OCI-LY7 (cell line): ENCODE data around the gene CIT. TPM values are rescaled to one million over a fixed set of nuclear protein-coding genes. Genes with fewer than 3 reads are reported as not detected.

Experiments
- BruUV-seq: library from RNA; stranded (reverse); fragments of 400-500 nt; replicated peaks from 2 replicates; lab custom pipeline; 2021; lab: Mats Ljungman, UMichigan
- CTCF ChIA-PET: fragments of 300-600 bp; sonication (Branson Sonifier 250); formaldehyde crosslinking; loops from one replicate; lab custom pipeline; 2022; ENCODE audit warnings: antibody characterized with exemption; ENCODE audit not compliant: unreplicated experiment; lab: Charles Lee
- POLR2A ChIA-PET: fragments of 300-600 bp; sonication (Branson Sonifier 250); formaldehyde crosslinking; loops from one replicate; lab custom pipeline; 2022; ENCODE audit warnings: antibody characterized with exemption; lab: Charles Lee
- DNase-seq: peaks from one replicate; pipeline ENCODE4 v3.0.0-alpha.2; 2015; ENCODE audit warnings: low spot score
- H2AFZ ChIP-seq: fragments of 200-600 bp; sonication (generic), shearing (Covaris generic); 2 replicates; pipeline ENCODE4 v1.6.1; 2014; ENCODE audit warnings: mild to moderate bottlenecking, antibody characterized with exemption, low read length, moderate library complexity
- H3K27ac ChIP-seq: fragments of 200-600 bp; sonication (generic); 2 replicates; pipeline ENCODE4 v1.5.1; 2014; ENCODE audit warnings: mixed run types, low read depth, mild to moderate bottlenecking, moderate library complexity, low read length, inconsistent platforms; ENCODE audit not compliant: poor library complexity, severe bottlenecking
- H3K36me3 ChIP-seq: fragments of 200-600 bp; sonication (generic); 2 replicates; pipeline ENCODE4 v1.6.1; 2014; ENCODE audit warnings: mild to moderate bottlenecking, antibody characterized with exemption, low read length, moderate library complexity, mixed read lengths; ENCODE audit not compliant: insufficient read depth
- H3K4me1 ChIP-seq: fragments of 200-600 bp; sonication (generic); 2 replicates; pipeline ENCODE4 v1.5.1; 2014; ENCODE audit warnings: mild to moderate bottlenecking, low read length; ENCODE audit not compliant: insufficient read depth, poor library complexity, severe bottlenecking
- H3K4me2 ChIP-seq: fragments of 200-600 bp; sonication (generic); 2 replicates; pipeline ENCODE4 v1.6.1; 2014; ENCODE audit warnings: mild to moderate bottlenecking, low read length
- H3K4me3 ChIP-seq: fragments of 200-600 bp; sonication (generic); 2 replicates; pipeline ENCODE4 v1.5.1; 2014; ENCODE audit warnings: mild to moderate bottlenecking, low read depth, low read length; ENCODE audit not compliant: poor library complexity, severe bottlenecking
- H3K79me2 ChIP-seq: fragments of 200-600 bp; sonication (generic); 2 replicates; pipeline ENCODE4 v1.6.1; 2016; ENCODE audit warnings: low read depth, mild to moderate bottlenecking, low read length, moderate library complexity, mixed read lengths; ENCODE audit not compliant: insufficient read depth
- H3K9me2 ChIP-seq: fragments of 200-600 bp; sonication (generic); 2 replicates; pipeline ENCODE4 v1.6.1; 2016; ENCODE audit warnings: mild to moderate bottlenecking, low read length, mixed read lengths; ENCODE audit not compliant: insufficient read depth
- H3K9me3 ChIP-seq: fragments of 200-600 bp; sonication (generic); 2 replicates; pipeline ENCODE4 v1.6.1; 2014; ENCODE audit warnings: mild to moderate bottlenecking, mixed run types, low read length, mixed read lengths
- H4K20me1 ChIP-seq: fragments of 200-600 bp; sonication (generic); 2 replicates; pipeline ENCODE4 v1.6.1; 2014; ENCODE audit warnings: mild to moderate bottlenecking, antibody characterized with exemption, low read length, moderate library complexity, mixed read lengths; ENCODE audit not compliant: insufficient read depth
- EZH2phosphoT487 ChIP-seq: fragments of 200-600 bp; sonication (generic); IDR thresholded peaks from 2 replicates; pipeline ENCODE4 v1.6.1; 2018; ENCODE audit warnings: low read depth, borderline replicate concordance, mild to moderate bottlenecking, mixed run types, antibody characterized with exemption, low read length, moderate library complexity, mixed read lengths
- intact Hi-C: fragments of 100-400 bp; cut with micrococcal nuclease; formaldehyde crosslinking; loops from one replicate; pipeline ENCODE4 v1.10.0; 2022; ENCODE audit not compliant: unreplicated experiment
- total RNA-seq, 2 experiments: library from RNA; depleted of rRNA in 1 of 2; stranded (reverse); fragments of >200 nt in 1 of 2; shearing (Covaris generic) in 1 of 2; gene quantifications; 2 replicates each; pipeline ENCODE4 v1.2.3, GENCODE V29; 2014 to 2022
- TF ChIP-seq, protein P1 (sequence below): fragments of 200-600 bp; sonication (generic); conservative IDR thresholded peaks from 2 replicates; pipeline ENCODE4 v1.5.1; 2014; ENCODE audit warnings: mild to moderate bottlenecking, antibody characterized with exemption, low read length, moderate library complexity, mixed read lengths

CIT gene
- total RNA-seq, 2 experiments from 2014 or later: 33.4 to 90.1 TPM

DNA sequence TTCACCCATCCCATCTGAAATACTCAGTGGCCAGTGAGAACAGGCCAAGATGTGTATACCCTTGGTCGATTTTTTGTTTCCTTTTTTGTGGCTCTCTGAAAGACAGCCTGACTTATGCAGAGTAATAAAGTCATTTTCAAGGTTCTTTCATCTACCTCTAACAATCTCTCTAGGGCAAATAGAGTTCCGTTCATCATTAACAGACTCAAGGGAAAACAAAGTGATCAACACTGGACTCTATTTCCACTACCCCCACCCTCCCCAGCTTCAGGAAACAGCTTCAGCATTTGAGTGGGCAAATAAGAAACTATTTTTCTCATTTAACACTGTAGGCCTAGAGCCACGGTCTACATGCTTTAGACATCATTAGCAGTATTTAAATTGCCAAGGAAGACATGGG is 193.3 kb downstream of the CIT start:
- Histone ChIP-seq H3K9me3 (no peaks in the 10 kb centered on the region), H3K9me2 (no peaks in the 10 kb centered on the region), H3K79me2 (no peaks in the 10 kb centered on the region), H3K4me2 (no peak overlapping the region), H3K4me1 (peaks cover 19% of the 10 kb centered on the region), H4K20me1 (no peaks in the 10 kb centered on the region), H3K27ac (no peak overlapping the region), H2AFZ (no peak overlapping the region), H3K4me3 (no peak overlapping the region), H3K36me3 (peaks cover 82% of the 10 kb centered on the region)
- TF ChIP-seq EZH2phosphoT487: no peak
- TF ChIP-seq, protein P1, sequence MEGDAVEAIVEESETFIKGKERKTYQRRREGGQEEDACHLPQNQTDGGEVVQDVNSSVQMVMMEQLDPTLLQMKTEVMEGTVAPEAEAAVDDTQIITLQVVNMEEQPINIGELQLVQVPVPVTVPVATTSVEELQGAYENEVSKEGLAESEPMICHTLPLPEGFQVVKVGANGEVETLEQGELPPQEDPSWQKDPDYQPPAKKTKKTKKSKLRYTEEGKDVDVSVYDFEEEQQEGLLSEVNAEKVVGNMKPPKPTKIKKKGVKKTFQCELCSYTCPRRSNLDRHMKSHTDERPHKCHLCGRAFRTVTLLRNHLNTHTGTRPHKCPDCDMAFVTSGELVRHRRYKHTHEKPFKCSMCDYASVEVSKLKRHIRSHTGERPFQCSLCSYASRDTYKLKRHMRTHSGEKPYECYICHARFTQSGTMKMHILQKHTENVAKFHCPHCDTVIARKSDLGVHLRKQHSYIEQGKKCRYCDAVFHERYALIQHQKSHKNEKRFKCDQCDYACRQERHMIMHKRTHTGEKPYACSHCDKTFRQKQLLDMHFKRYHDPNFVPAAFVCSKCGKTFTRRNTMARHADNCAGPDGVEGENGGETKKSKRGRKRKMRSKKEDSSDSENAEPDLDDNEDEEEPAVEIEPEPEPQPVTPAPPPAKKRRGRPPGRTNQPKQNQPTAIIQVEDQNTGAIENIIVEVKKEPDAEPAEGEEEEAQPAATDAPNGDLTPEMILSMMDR: no peak
- intact Hi-C loops: no loop called here
- no TSS peak for BruUV-seq
- ChIA-PET CTCF (no interaction called here), POLR2A (no interaction called here)
- DNase-seq: no peak

DNA sequence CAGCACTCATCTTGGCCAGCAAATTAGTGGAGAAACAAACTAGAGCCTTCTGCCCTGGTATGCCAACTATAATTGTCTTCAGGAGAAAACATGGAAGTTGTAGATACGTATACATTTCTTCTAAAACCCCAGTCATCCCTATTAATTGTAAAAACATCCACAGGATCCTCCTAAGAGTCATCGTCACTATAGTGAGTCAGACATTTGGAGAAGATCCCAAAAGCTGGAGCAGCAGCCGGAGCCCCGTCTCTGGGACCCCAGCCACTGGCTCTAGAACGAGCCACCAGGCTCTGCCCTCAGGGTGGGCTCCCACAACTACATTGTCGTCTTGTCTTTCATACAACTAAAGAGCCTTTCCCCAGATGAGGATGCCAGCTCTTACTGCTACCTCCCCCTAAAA is 193.7 kb downstream of the CIT start:
- POLR2A ChIA-PET: no interaction called here
- Histone ChIP-seq H3K36me3 (peaks cover 83% of the 10 kb centered on the region), H3K27ac (peak overlapping the region; percentile 62), H3K4me2 (no peak overlapping the region), H3K4me1 (peaks cover 19% of the 10 kb centered on the region), H3K9me2 (no peaks in the 10 kb centered on the region), H3K9me3 (no peaks in the 10 kb centered on the region), H3K79me2 (no peaks in the 10 kb centered on the region), H3K4me3 (no peak overlapping the region), H2AFZ (no peak overlapping the region), H4K20me1 (no peaks in the 10 kb centered on the region)
- no peak for DNase-seq
- CTCF ChIA-PET: no interaction called here
- no peak for TF ChIP-seq EZH2phosphoT487
- TF ChIP-seq, protein P1: no peak
- intact Hi-C loops: no loop called here
- BruUV-seq: no TSS peak

DNA sequence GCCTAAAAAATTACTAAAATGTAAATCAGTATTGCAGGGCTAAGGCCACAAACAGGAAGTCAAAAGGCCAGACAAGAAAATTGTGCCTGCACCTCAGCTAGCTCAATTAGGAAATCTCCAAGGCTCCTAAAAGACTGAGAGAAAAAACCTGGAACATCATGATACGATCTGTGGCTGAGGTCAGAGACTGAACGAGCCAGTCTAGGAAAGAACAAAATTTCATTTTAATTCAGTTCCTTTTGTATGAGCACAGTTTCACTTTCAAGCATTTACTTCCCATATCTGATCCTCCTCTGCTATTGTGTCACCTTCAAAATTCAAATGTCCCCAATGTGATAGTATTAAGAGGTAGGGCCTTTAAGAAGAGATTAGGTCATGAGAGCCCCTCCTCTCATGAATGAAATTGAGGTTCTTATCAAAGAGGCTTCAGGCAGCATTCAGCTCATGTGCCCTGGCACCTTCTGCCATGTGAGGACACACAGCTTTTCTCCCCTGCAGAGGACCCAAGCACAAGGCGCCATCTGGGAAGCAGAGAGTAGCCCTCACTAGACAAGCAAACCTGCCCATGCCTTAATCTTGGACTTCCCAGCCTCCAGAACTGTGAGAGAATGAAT is 194.4 kb downstream of the CIT start:
- peak overlapping the region; percentile 15 for H3K4me3 ChIP-seq
- peaks cover 19% of the 10 kb centered on the region for H3K4me1 ChIP-seq
- no peaks in the 10 kb centered on the region for H4K20me1 ChIP-seq
- no peaks in the 10 kb centered on the region for H3K79me2 ChIP-seq
- H3K4me2 ChIP-seq: peak overlapping the region; percentile 61
- POLR2A ChIA-PET: interaction anchor here (0.7 to 2.0 kb wide), 3 partner anchors 11 to 16 kb away, joined by 3 to 6 read pairs (median 4); no protein-coding TSS in a partner anchor
- peak; percentile 48 for DNase-seq
- 0 out of 2 replicates have a peak overlapping the region, but pooled peaks have one; percentile 10 for H2AFZ ChIP-seq
- peak overlapping the region; percentile 62 for H3K27ac ChIP-seq
- H3K9me2 ChIP-seq: no peaks in the 10 kb centered on the region
- no peak for TF ChIP-seq EZH2phosphoT487
- TF ChIP-seq, protein P1: no peak
- no TSS peak for BruUV-seq
- H3K9me3 ChIP-seq: no peaks in the 10 kb centered on the region
- intact Hi-C loops: no loop called here
- peaks cover 83% of the 10 kb centered on the region for H3K36me3 ChIP-seq
- CTCF ChIA-PET: no interaction called here
